Left ventricle myocardium superior (tissue), 1 donor: ENCODE data around the gene UGT1A4. TPM values are rescaled to one million over a fixed set of nuclear protein-coding genes. Genes with fewer than 3 reads are reported as not detected.

ENCODE experiments used
- ATAC-seq: fragments of 200-7000 bp; cut with Tn5 transposase; one replicate; pipeline ENCODE4 v1.9.1; 2020; ENCODE audit warnings: mild to moderate bottlenecking, moderate library complexity
- DNase-seq: peaks from one replicate; pipeline ENCODE4 v3.0.0-alpha.2; 2020
- intact Hi-C: fragments of 100-400 bp; cut with micrococcal nuclease; formaldehyde crosslinking; loops from one replicate; pipeline ENCODE4 v1.11.0; 2022
- total RNA-seq: library from RNA; stranded (reverse); fragmentation: NEBNext Ultra II Directional; extraction: Animal tissue kit (Norgen Biotek cat#: 25700); gene quantifications from one replicate; pipeline ENCODE4 v1.2.1, GENCODE V29; 2021
- donor health status: DM: no; HTN: yes; CAD: no; lungs with severe emphysema.

The UGT1A4 gene
- total RNA-seq, 1 donor from 2014 or later, result not detected

DNA sequence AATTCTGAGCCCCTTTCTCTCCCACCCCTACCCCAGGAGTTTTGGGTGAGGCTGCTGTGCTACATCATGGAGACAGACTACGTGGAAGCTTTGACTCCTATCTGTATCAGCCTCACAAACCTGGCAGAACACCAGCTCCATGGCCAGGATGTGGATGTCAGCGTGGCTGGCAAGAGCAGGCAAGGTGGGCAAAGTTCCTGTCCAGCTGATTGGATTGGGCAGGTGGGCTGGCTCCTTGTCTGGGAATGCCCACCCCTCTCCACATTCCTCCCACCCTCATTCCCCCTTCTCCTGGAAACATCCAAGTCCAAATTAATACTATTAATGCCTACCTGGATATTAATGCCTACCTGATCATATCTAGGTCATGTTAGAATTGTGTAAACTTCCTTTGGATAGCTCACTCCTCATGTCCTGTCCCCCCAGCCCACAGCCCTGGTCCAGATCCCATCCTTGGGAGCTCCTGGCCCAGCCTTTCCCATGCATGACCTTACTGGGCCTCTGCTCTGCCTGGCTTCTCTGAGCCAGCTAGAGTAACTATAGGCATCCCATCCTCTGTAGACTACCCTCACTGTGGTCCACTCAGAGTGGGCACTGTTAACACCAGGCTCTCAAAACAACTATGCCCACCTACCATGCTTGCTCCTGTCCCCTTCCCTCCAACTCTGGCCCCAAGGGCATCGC is 83.7 kb downstream of the UGT1A4 start:
- DNase-seq (no peak), ATAC-seq (no peak)
- intact Hi-C loops, result no loop called here

DNA sequence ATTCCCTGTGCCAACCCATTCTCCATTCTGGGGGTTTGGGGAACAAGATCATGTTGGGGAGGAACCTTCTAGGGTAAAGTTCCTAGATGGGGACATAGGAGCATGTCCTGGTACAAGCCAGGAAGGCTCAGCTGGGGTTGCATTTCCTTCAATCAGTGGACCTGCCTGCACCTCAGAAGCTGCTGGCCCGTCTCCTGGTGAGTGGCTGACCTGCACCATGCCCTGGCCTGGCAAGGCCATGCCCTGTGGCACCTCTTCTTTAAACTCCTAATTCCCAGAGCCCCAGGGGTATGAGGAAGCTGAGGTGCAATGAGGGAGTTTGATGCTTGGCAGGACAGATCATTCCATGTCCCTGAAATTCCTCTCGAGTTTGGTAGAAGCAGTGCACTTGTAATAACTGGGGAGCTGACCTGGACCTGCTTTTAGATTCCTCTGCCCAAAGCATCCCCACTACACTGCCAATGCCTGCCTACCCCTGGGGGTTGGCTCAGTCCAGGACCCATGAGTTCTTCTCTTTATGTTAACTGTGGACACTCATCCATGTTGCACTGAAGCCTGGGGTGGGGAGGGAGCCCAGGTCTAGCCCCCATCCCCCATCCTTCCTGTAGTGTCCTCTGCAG is 84.9 kb downstream of the UGT1A4 start:
- ATAC-seq (no peak), DNase-seq (no peak)
- intact Hi-C loops, result no loop called here

DNA sequence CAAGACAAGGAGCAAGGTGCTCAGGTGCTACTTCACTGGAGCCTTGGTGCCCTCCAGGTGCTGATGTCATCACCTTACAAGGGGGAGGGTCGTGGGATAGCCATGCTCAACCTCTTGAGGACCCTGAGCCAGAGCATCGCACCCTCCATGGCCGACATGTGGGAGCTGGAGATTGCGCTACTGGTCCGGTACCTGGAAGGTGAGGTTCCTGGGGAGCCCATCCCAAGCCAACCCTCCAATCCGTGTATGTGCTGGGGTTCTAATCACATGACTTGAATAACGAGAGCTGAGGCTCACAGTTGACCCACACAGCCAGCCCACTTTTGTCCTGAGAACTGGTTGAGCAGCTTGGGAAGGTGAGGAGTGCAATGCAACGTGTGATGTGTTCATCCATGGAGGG is 85.5 kb downstream of the UGT1A4 start:
- intact Hi-C loops, result no loop called here
- ATAC-seq (no peak), DNase-seq (no peak)

GRCh38 chr2:233807215-233807865 is 88.8 kb downstream of the UGT1A4 start:
- DNase-seq (no peak), ATAC-seq (no peak)
- intact Hi-C loops, result no loop called here

GRCh38 chr2:233807966-233808935 is 89.7 kb downstream of the UGT1A4 start:
- no peak for ATAC-seq

DNA sequence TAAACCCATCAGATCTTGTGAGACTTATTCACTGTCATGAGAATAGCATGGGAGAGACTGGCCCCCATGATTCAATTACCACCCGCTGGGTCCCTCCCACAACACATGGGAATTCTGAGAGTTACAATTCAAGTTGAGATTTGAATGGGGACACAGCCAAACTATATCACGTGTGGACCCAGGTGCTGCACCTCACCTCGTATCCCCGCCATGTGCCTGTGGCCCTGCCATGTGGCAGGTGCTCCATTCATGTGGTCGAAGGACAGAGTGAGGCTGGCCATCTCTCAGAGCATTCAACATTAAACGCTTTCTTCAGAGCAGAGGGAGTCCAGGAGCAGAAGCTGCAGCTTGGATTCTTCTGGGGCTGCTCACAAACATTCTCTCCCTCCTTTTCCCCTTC is 91.8 kb downstream of the UGT1A4 start:
- intact Hi-C loops, result no loop called here
- DNase-seq (no peak), ATAC-seq (no peak)

More at GRCh38 chr2:233807966-233808935, 89.7 kb downstream of the UGT1A4 start:
- DNase-seq, result no peak
- intact Hi-C loops, result no loop called here

DNA sequence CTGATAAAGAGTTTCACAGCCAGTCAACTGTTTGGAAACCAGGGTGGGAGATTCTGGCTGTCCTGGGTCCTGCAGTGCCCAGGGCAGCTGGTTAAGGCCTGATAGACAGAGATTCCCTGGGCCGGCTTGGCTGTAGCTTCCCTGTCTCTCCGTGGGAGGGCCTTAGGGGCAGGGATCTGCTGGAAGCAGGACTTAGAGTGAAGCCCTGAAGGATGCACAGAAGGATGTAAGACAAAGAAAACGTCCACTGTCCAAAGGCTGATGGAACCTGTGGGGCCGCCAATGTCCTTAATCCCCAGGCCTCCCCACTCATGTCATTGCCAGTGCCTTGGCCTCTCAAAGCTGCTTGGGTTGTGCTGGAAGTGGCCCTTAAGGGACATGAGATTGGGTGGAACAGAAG is 92.6 kb downstream of the UGT1A4 start:
- no peak for DNase-seq
- intact Hi-C loops, result no loop called here
- ATAC-seq, result no peak

DNA sequence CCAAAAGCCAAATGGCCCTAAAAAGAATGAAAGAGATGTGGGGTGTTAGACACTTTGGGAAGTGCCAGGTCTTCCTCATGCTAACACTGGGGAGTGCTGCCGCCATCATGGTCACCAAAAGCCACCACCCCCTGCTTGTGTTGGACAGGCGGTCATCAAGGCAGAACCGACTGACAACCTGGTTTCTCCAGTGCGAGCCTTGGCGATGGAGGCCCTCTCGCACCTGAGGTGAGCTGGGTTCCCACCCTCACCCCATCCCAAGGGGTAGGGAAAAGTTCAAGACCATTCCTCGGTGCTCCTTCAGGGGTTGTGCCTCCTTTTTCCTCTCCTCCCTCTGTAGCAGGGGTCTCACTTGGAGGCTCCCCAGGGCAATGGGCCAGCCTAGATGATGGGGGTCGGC is 93.2 kb downstream of the UGT1A4 start:
- no peak for DNase-seq
- intact Hi-C loops, result no loop called here
- no peak for ATAC-seq

DNA sequence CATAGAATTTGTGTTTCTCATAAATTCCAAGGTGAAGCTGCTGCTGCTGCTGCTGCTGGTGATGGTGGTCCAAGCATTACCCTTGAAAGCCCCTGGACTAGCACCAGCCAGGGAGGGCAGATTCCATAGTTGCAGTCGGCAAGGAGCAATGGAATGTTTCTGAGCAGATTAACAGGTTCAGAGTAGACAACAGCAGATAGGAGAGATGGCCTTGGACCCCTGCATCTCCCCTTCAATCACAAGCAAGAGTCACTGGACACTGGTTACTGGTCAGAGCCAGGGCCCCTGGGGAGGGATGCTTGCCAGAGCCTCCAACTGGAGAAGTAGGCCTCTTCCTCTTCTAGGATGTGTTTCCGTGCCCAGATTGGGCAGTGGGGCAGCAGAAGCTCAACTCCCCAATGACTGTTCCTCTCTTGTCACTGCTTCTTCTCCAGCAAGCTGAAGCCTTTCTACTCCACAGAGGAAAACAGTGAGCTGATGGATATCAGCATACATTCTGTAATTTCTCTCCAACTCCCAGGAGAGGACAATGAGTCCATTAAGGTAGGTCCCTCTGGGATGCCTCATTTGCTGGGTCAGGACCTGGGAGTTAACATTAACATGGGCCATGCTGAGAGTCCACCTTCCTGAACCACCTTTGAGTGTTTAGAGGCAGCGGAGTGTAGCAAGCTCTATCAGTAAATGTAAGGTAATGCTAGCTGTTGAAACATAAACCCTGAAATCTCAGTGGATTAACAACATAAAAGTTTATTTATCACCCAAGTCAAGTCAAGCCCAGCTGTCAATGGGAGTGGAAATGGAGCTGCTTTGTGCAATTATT is 94.9 kb downstream of the UGT1A4 start:
- intact Hi-C loops, result no loop called here
- DNase-seq (no peak), ATAC-seq (no peak)

DNA sequence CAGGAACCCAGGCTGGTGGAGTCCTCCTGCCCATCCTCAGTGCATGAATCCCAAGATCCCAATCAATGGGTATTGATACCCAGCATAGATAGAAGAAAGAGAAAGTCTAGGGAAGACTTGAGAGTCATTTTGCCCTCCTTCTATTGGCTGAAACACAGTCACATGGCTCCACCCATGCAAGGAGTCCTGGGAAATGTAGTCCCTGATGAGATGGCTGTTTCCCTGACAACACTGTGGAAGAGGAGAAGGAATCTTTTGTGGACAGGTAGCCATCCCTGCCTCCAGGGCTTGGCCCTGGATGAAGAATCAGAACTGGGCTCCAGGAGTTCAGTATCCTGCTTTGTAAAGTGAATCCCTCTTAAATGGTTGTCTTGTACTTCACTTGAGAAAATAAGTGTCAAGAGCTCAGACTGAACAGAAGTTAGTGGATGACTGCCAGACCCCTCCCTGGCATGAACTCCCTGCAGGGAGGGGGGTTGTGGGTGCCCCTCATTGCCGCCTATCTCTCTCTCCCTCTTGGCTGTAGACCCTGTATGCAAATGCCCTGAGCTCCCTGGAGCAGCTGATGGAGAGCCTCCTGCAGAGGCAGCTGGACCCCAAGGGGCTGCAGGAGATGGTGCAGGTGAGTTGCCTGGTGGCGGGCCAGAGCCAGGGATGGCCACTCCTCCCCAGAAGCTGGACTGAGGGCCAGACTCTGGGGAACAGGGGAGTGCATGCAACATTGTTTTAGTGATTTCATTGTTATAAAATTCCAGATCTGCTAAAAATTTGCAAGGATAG is 95.7 kb downstream of the UGT1A4 start:
- DNase-seq (no peak), ATAC-seq (no peak)
- intact Hi-C loops, result no loop called here

DNA sequence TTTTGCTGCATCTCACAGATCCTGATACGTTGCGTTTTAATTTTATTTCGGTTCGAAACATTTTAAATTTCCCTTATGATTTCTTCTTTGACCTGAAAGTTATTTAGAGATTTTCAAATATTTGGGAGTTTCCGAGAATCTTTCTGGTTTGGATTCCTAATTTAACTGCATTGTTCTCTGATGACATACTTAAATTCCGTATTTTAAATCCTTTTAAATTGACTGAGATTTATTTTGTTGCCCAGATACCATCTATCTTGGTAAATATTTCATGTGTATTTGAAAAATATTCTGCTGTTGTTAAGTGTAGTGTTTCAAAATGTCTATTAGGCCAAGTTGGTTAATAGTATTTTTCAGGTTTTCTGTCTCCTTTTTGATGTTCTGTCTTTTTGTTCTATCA is 97.3 kb downstream of the UGT1A4 start:
- DNase-seq (no peak), ATAC-seq (no peak)
- intact Hi-C loops, result no loop called here

DNA sequence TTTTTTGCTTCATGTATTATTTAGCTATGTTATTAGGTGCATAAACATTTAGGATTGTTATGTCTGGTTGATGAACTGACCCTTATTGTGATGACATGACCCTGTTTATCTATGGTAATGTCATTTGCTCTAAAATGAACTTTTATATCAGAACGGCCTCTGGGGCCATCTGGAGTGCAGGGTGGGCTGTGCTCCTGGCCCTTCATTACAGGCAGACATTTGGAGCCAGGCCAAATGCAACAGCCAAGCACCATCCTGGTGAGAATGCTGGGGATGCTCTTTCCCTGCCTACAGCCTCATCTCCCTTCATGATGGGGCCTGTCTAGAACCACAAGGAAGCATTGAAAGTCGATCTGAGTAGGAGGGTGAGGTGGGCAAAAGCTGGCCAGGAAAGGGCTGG is 97.8 kb downstream of the UGT1A4 start:
- DNase-seq (no peak), ATAC-seq (no peak)
- intact Hi-C loops, result no loop called here

DNA sequence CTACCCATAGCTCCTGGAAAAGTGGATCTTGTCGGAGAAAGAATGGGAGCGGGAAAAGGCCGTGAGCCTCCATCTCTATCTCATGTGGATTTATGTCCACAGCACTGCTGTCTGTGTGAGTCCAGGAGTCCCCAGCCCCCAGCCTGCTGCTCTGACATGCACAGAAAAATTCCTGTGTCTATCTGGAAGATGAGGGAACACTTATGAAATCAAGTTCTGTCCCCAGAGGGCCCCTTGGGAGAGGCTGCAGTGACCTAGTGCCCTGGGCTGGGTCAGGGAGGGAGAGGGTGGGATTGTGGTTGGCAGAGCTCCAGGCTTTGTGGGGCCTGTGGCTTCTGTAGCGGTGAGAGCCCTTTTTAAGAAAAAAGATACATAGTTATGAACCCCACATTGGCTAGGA is 98.2 kb downstream of the UGT1A4 start:
- intact Hi-C loops, result no loop called here
- ATAC-seq (peak; percentile 18), DNase-seq (no peak)

- no peak for ATAC-seq
- no peak for DNase-seq
- intact Hi-C loops, result no loop called here
Measured at GRCh38 chr2:233817361-233817911, 98.9 kb downstream of the UGT1A4 start.

GRCh38 chr2:233817995-233818638 is 99.6 kb downstream of the UGT1A4 start:
- ATAC-seq (no peak), DNase-seq (no peak)
- intact Hi-C loops, result no loop called here

- intact Hi-C loops, result no loop called here
- DNase-seq, result no peak
- no peak for ATAC-seq
Measured at GRCh38 chr2:233818639-233819621, 100.4 kb downstream of the UGT1A4 start.
